HepG2 (cell line): ENCODE data around the gene CAST.

Experiments used
- ZNF251 ChIP-seq: sonication (generic); formaldehyde crosslinking; IDR thresholded peaks from 2 replicates; pipeline ENCODE4 v1.9.0; 2021; ENCODE audit warnings: mild to moderate bottlenecking, missing genetic modification reagents
- TF ChIP-seq, protein P1 (sequence below): sonication (generic); formaldehyde crosslinking; IDR thresholded peaks from 2 replicates; pipeline ENCODE4 v1.8.1; 2023; ENCODE audit warnings: missing genetic modification reagents, inconsistent platforms, borderline replicate concordance

DNA sequence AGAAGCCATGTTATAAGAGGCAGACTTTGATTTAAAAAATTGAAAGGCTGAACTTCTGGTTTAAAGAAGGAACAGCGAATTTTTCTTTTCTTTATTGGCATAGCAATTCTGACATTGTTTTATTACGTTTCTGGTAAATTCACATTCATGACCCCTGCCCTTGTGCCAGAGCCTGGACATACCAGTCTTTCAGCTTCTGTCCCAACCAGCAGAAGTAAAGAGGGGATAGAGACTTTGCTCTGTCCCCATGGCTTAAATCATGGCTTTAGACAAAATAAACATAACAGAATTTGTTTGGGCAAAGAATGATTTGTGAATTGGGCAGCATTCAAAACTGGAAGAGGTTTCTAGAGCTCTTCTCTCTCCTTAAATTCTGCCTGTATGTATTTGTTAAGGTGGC lies 15.3 kb downstream of the CAST start:
- no peak for TF ChIP-seq ZNF251 (CRISPR knock-in tag)
- TF ChIP-seq, protein P1, sequence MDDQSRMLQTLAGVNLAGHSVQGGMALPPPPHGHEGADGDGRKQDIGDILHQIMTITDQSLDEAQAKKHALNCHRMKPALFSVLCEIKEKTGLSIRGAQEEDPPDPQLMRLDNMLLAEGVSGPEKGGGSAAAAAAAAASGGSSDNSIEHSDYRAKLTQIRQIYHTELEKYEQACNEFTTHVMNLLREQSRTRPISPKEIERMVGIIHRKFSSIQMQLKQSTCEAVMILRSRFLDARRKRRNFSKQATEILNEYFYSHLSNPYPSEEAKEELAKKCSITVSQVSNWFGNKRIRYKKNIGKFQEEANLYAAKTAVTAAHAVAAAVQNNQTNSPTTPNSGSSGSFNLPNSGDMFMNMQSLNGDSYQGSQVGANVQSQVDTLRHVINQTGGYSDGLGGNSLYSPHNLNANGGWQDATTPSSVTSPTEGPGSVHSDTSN: no peak
